ENCODE measurements around the gene ALDH4A1.

DNA sequence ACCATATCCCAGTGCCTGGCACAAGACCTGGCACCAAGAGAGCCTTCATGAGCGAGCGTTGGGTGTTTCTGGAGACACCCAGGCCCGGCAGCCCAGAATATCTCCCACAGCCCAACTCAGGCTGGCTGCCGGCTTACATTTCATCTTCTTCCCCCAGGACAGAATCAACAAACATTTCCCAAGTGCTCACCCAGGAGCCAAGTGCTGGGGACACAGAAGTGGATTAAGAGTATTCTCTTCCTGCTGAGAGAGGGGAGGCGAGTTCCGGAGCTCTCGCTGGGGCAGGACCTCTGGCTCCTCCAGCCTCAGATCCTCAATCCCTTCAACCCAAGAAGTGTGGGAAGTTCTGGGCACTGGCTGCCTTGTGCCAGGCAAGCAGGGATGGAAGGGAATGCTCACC is 30.5 kb upstream of the ALDH4A1 start:
- TF ChIP-seq EZH2 (IDR thresholded peaks at IDR 0.05; ENCODE audit: low read length, unreplicated experiment) (no peak), EZH2phosphoT487 (IDR thresholded peaks at IDR 0.05; ENCODE audit: borderline replicate concordance, low read length) (no peak)
